GM21619 (cell line): Measurements from ENCODE around the gene USP35.

ENCODE experiments used
- ATAC-seq: cut with Tn5 transposase; IDR thresholded peaks from one replicate; pipeline ENCODE4 v1.9.1; 2021; ENCODE audit not compliant: unreplicated experiment

Gene USP35

DNA sequence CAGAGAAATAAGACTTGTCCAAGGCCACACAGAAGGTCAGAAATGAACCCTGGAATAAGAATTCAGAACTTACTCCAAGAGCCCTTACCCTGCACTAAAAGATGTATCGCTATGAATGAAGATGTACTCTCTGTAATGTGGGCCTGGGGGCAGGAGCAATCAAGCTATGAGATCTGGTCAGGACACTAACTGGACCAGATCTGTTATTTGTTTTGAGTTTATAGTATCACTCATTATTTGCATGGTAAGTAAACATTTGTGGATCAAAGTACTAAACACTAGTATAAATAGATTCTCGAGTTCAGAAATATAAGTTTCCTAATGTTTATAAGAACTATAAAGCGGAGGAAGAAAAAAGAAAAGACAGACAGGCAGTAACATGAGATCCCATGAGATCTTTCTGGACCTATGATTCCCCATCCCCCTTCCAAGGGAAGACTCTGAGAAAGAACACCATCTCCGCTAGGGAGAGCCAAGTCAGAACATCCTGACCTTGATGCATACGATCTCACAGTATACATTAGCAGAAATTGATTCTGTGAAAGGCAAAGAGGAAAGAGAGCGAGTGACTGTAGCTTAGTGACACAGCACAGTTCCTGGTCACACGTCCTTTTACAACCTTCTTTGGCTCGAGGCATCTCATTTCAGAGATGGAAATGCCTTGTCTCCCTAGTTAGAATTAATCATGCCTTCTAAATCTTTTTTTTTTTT is 71.2 kb downstream of the USP35 start:
- no peak for ATAC-seq

- no peak for ATAC-seq
These were observed 72.6 kb downstream of the USP35 start for GRCh38 chr11:78261367-78261766.

GRCh38 chr11:78261828-78262227 is 73.1 kb downstream of the USP35 start:
- ATAC-seq = no peak

GRCh38 chr11:78262238-78262637 is 73.5 kb downstream of the USP35 start:
- ATAC-seq = no peak

- ATAC-seq = no peak
These were observed 74.0 kb downstream of the USP35 start for GRCh38 chr11:78262691-78263090.
